ENCODE data around the gene IDH3A.

IDH3A gene

DNA sequence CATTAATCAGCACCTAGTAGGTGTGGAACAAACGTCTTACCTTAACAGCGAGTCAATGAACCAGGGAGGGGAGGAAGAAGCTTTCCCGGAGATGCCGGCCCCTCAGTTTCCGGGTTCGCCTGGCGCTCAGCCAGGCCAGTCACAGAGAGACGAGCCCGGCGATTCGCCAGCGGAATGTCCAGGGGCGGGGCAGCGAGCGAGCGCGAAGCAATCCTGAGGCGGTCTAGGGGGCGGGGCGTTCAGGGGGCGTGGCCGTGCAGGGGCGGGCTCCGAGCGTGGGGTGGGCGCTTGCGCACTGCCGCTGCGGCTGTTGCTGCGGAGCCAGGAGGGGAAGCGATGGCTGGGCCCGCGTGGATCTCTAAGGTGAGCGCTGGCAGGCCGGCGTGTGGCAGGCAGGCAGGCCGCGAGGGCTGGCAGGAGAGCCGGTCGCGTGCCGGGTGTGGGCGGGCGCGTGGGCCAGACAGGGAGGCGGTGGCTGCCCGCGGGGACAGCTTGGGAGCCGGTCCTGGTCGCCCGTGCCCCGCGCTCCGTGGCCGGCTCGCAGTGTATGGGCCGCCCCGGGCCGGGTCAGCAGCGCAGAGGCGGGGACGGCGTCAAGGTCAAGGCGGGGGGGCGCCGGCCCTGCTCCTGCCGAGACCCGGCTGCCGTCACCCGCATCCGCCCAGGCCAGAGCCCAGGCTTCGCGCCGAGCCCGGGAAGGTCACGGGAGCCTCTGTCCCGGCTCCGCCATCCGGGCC, at the start of gene IDH3A:
Gene IDH3A (plus strand): TSS at position 295 of the 737 bp plus-strand sequence. CDS start 42 bp downstream, at position 337.
- peak; percentile 79 for DNase-seq

DNA sequence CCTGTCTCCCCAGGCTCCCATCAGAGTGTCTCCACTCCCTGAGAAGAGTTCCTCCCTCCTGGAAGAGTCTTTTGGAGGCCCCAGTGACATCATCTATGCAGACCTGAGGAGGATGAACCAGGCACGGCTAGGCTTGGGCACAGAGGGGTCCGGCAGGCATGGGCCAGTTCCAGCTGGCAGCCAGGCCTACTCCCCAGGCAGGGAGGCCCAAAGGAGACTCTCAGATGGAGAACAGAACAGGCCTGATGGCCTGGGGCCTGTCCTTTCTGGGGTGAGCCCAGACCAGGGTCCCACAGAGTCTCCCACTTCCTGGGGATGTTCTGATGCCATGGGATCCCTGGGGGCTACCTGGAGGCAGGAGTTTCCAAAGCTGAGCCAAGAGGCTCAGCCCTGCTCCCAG, 48.3 kb upstream of the IDH3A start:
- DNase-seq, result no peak

- DNase-seq, result no peak
Measured at GRCh38 chr15:78101423-78102105, 47.6 kb upstream of the IDH3A start.

DNA sequence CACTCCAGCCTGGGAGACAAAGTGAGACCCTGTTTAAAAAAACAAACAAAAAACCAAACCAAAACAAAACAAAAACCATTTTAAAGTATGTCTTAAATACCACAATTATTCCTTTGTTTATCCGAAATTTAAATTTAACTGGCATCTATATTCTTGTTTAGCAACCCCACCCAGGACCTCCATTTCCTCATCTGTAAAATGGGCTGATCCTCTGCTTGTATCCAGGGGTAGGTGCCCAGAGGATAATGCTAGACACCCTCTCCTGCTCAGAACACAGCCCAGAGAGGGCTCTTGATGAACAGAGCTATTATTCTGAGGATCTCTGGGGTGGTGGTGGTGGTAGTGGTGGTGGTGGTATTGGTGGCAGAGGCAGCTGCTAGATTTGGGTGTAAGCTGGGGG, 47.0 kb upstream of the IDH3A start:
- DNase-seq, result no peak

DNA sequence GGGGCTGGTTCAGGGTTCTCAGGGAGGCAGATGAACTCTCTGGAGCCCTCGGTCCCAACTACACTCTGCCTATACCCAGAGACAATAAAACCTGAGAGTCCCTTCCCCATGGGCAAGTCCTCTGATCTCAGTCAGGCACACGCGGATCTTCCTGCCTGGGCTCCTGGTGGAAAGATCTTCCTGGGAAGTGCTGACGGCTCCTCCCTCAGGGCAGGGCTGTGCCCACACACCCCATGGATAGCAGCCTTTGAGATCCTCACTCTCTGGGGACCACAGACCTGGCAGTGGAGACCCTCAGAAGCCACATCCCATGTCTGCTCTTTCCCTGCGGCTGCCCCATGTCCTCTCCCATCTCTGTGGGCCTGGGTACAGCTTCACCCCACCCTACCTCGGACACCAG, 46.4 kb upstream of the IDH3A start:
- no peak for DNase-seq

GRCh38 chr15:78103406-78104118, 45.6 kb upstream of the IDH3A start:
- DNase-seq, result no peak

- DNase-seq, result no peak
Measured at GRCh38 chr15:78104119-78104479, 45.1 kb upstream of the IDH3A start.

DNA sequence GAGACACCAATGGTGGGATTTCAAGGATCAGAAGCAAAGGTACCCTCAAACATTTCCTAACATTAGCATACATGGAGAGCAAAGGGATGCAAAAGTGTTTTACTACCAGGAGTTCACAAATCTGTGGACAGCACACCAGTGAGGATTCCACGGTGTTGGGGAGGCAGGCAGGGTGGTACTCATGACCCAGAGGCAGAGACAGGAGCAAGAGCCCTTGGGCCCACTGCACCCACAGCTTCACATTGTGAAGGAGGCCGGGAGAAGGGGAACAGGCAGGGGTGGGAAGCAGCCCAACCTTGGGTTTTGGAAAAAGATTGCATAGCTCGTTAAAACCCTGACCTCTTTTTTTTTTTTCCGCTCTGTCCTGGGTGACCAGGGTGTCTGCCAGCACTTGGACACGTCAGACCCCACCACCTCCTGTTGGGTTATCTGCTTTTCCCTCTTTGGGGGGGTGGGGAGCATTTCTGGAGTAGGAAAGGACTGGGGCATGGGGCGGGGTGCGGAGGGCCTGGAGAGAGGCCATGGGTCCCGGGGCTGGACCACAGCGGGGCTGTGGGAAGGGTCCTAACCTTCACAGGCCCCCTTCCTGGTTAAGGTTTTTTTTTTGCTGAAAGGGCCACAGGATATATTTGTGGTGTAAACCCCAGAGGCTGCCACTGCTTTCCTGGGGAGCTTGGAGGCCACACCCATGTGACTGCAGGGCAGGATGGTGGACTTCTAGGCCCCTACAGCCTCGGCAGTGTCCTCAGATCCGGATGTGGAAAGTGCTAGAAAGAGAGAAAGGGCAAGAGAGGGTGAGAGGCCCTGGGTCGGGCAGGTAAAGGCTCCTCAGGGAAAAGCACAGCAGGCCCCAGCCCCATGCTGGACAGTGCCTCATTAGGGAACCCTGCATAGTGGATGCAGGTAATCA, 44.3 kb upstream of the IDH3A start:
- no peak for DNase-seq

DNA sequence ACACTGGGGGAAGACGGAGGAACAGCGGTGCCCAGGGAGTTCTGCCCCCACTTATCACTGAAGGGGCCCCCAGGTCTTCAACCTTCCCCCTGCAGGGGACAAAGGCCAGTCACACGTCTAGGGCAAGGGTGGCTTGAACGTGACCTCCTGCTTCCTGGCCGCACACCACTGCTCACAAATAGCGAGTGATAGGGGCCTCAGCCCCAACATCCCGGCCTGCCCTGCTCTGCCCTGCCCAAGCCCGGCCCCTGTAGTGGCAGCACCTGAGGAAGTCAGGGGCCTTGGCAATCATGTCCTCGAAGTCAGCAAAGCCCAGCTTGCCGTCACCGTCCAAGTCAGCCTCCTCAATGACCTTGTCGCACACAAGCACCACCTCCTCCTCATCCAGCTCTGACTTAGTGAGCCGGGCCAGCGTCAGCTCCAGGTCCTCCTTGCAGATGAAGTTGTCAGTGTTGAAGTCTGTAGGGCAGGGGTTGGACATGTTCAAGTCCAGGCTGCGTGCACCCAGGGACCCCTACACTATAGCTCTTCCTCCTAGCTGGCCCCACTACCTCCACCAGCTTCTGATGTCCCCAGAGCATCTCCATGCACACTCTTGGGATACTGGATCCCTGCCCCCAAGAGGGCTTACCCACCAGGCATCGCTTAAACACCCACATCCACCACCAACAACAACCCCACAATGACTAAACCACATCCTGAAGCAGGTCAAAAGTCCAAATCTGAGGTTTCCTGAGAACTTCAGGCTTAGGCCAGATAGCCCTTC, 43.5 kb upstream of the IDH3A start:
- no peak for DNase-seq

DNA sequence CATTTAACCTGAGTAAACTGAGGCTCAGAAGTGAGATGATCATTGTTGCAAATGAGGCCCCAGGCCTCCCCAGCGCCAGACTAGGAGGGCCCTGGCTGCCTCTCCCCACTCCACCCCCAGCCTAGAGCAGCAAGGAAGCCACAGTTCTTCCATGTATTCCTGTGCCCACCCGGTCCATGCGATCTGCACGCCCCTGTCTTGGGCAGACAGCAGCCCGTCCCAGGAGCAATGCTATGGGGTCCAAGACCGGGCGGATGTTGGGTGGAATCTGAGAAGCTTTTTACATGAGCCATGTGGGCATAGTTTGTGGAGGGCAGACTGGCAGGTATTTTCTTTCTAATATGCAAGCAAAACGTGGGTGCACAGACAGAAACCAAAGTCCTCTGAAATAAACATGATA, 41.7 kb upstream of the IDH3A start:
- no peak for DNase-seq

DNA sequence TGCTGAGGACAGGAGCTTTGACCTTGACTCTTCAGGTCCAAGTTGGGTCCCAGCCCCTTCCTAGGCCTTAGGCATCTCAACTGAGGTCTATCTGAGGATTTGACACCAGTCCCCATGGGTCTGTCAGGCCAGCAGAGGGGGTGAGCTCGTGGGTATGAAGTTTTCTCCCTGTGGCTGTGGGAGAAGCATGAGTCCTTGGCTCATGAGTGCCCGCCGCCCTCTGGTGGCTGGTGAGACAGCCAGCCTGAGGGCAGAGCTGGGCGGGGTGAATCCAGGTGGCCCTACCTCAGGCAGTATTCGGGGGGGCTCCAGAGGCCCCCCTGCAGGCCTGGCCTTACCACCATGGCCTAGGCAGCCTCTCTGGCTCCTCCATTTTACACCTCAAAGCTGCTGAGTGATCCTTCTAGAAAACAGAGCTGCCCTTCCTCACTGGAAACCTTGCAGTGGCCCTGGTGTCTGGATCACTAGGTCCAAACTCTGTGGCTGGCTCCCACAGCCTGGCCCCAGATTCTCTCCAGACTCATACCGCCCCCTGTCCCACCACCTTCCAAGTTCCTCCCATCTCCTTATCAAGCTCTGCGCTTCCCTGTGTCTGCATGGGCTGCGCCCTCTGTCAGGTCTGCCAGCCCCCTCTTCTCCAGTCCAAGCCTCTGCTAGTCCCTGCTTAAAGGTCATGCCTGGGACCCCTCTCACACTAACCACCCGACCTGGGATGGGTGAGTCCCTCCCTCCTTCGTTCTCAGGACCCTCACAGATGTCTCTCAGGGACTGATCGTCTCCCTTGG, 40.7 kb upstream of the IDH3A start:
- DNase-seq, result peak; percentile 34

- no peak for DNase-seq
Measured at GRCh38 chr15:78109156-78109555, 40.0 kb upstream of the IDH3A start.

DNA sequence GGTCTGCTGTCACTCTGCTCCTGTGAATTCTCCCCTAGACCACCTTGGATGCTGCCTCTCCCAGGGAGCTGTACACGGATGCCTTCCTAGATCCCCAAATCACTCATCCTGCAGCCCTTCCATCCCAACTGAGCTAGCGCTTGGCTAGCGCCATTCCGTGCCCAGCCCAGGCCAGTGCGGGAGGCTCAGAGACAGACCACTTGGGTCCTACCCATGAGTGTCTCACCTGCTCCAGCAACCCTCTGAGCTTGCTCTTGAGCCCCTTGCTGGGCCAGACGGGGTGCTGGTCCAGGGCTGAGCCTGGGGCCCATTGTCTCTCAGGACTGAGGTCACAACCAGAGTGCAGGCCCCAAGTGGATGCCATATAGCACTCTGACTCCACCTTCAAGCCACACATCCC, 39.1 kb upstream of the IDH3A start:
- DNase-seq, result no peak

- no peak for DNase-seq
Measured at GRCh38 chr15:78110916-78111475, 38.2 kb upstream of the IDH3A start.

GRCh38 chr15:78111788-78112187, 37.4 kb upstream of the IDH3A start:
- DNase-seq, result no peak

GRCh38 chr15:78112551-78112950, 36.6 kb upstream of the IDH3A start:
- no peak for DNase-seq

GRCh38 chr15:78120523-78120922, 28.6 kb upstream of the IDH3A start:
- DNase-seq, result no peak

- DNase-seq, result no peak
Measured at GRCh38 chr15:78125267-78125666, 23.9 kb upstream of the IDH3A start.

DNA sequence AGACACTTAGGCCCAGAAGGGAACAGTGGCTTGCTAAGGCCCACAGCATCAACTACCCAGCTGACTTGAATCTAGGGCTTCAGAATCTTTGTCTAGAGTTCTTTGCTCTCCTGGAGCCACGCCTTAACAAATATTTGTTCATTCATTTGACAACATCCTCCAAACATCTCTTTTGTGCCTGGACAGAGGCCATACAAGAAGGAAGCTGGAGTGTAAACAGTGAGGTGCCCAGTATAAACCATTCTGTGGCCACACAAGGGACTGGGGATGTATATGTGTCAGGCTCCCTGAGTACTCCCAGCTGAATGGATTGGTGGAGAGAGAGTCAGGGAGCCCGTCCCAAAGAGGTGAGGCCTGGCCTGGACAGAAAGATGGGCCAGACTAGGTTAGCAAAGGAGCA, 21.3 kb upstream of the IDH3A start:
- DNase-seq, result no peak

GRCh38 chr15:78129077-78129750, 19.9 kb upstream of the IDH3A start:
- no peak for DNase-seq
